ENCODE data around the gene G6PC3. TPM values are rescaled to one million over a fixed set of nuclear protein-coding genes. Genes with fewer than 3 reads are reported as not detected.
"Not testable (repeated sequence)": the region's sequence is repeated elsewhere in the genome, so short reads cannot be mapped to it uniquely, and the experiment has no call there.

The G6PC3 gene
- total RNA-seq: 10 to 100 TPM; 40.3 to 41.4 TPM
- long read RNA-seq, donor 1, partial matches to known transcripts: 0 of 10 reads
- long read RNA-seq, donor 1, other reads (novel, unspliced or antisense): 5 of 10 reads
- long read RNA-seq, donor 2, partial matches to known transcripts: 1 of 20 reads
- long read RNA-seq, donor 2, other reads (novel, unspliced or antisense): 17 of 20 reads

GRCh38 chr17:44070455-44071197, at the start of gene G6PC3:
G6PC3 (plus strand) TSS chr17:44070735; CDS start chr17:44070966, 231 bp downstream.
- intact Hi-C loops (cut with DNase I): loop anchor here in 1 of 2 donors (5.0 kb wide), 1 partner anchor 47 kb away; no protein-coding TSS in a partner anchor

GRCh38 chr17:44021227-44021626, 49.3 kb upstream of the G6PC3 start:
- DNase-seq (ENCODE audit: low spot score); intact Hi-C loops (cut with DNase I): not testable (repeated sequence)

More at GRCh38 chr17:44070455-44071197, at the start of gene G6PC3:
- DNase-seq (ENCODE audit: low spot score): peak; percentile 98

GRCh38 chr17:44022246-44022645, 48.3 kb upstream of the G6PC3 start:
- DNase-seq (ENCODE audit: low spot score): peak; percentile 16
- intact Hi-C loops (cut with DNase I): no loop called here

- no peak for DNase-seq (ENCODE audit: low spot score)
- intact Hi-C loops (cut with DNase I): no loop called here
Observed at GRCh38 chr17:44023545-44024270, 46.8 kb upstream of the G6PC3 start.

GRCh38 chr17:44024271-44024663, 46.3 kb upstream of the G6PC3 start:
- DNase-seq (ENCODE audit: low spot score): no peak
- intact Hi-C loops (cut with DNase I): no loop called here

- intact Hi-C loops (cut with DNase I): no loop called here
- DNase-seq (ENCODE audit: low spot score): no peak
Observed at GRCh38 chr17:44024853-44025252, 45.7 kb upstream of the G6PC3 start.

GRCh38 chr17:44029736-44030135, 40.8 kb upstream of the G6PC3 start:
- no peak for DNase-seq (ENCODE audit: low spot score)
- intact Hi-C loops (cut with DNase I): no loop called here

- no peak for DNase-seq (ENCODE audit: low spot score)
- intact Hi-C loops (cut with DNase I): no loop called here
Observed at GRCh38 chr17:44030482-44030881, 40.1 kb upstream of the G6PC3 start.

GRCh38 chr17:44033861-44034408, 36.6 kb upstream of the G6PC3 start:
- intact Hi-C loops (cut with DNase I): no loop called here
- DNase-seq (ENCODE audit: low spot score): no peak

GRCh38 chr17:44034688-44035087, 35.8 kb upstream of the G6PC3 start:
- intact Hi-C loops (cut with DNase I); DNase-seq (ENCODE audit: low spot score): not testable (repeated sequence)

GRCh38 chr17:44037471-44037870, 33.1 kb upstream of the G6PC3 start:
- no peak for DNase-seq (ENCODE audit: low spot score)

GRCh38 chr17:44038604-44039011, 31.9 kb upstream of the G6PC3 start:
- intact Hi-C loops (cut with DNase I): no loop called here
- peak; percentile 52 for DNase-seq (ENCODE audit: low spot score)

More at GRCh38 chr17:44037471-44037870, 33.1 kb upstream of the G6PC3 start:
- intact Hi-C loops (cut with DNase I): no loop called here

GRCh38 chr17:44039829-44040635, 30.5 kb upstream of the G6PC3 start:
- peak; percentile 19 for DNase-seq (ENCODE audit: low spot score)
- intact Hi-C loops (cut with DNase I): loop anchor here in 1 of 2 donors (10.0 kb wide), 1 partner anchor 95 kb away; the partner anchor contains the start of gene PPY

- intact Hi-C loops (cut with DNase I): loop anchor here in 1 of 2 donors (10.0 kb wide), 1 partner anchor 98 kb away; the partner anchor contains the start of gene PPY
- DNase-seq (ENCODE audit: low spot score): peak; percentile 78
Observed at GRCh38 chr17:44043272-44043696, 27.3 kb upstream of the G6PC3 start.

GRCh38 chr17:44044071-44044470, 26.5 kb upstream of the G6PC3 start:
- intact Hi-C loops (cut with DNase I): loop anchor here in 1 of 2 donors (10.0 kb wide), 1 partner anchor 99 kb away; the partner anchor contains the start of gene PPY
- DNase-seq (ENCODE audit: low spot score): peak; percentile 0

- intact Hi-C loops (cut with DNase I): loop anchor here in 1 of 2 donors (10.0 kb wide), 1 partner anchor 101 kb away; the partner anchor contains the start of gene PPY
- DNase-seq (ENCODE audit: low spot score): peak; percentile 43
Observed at GRCh38 chr17:44045486-44045885, 25.0 kb upstream of the G6PC3 start.

GRCh38 chr17:44046893-44047292, 23.6 kb upstream of the G6PC3 start:
- DNase-seq (ENCODE audit: low spot score): peak; percentile 1
- intact Hi-C loops (cut with DNase I): loop anchor here in 1 of 2 donors (10.0 kb wide), 1 partner anchor 102 kb away; the partner anchor contains the start of gene PPY

- intact Hi-C loops (cut with DNase I): loop anchor here in 1 of 2 donors (10.0 kb wide), 1 partner anchor 105 kb away; the partner anchor contains the start of gene PPY
- DNase-seq (ENCODE audit: low spot score): peak; percentile 36
Observed at GRCh38 chr17:44049294-44050060, 21.1 kb upstream of the G6PC3 start.
